Calu3 (cell line): ENCODE results near the gene STAMBP. TPM values are rescaled to one million over a fixed set of nuclear protein-coding genes. Genes with fewer than 3 reads are reported as not detected.
"Not testable (repeated sequence)": the region's sequence is repeated elsewhere in the genome, so short reads cannot be mapped to it uniquely, and the experiment has no call there.

Source experiments
- BruUV-seq: library from RNA; stranded (reverse); fragments of 400-500 nt; replicated peaks from 2 replicates; lab custom pipeline; 2021; lab: Mats Ljungman, UMichigan
- CTCF ChIA-PET: fragments of 300-600 bp; sonication (Branson Sonifier 250); formaldehyde crosslinking; loops from one replicate; lab custom pipeline; 2022; ENCODE audit warnings: antibody characterized with exemption; lab: Charles Lee
- DNase-seq: peaks from one replicate; pipeline ENCODE4 v3.0.0; 2022
- H3K27ac Mint-ChIP-seq: one replicate; pipeline ENCODE4 v1.8.0; 2022; ENCODE audit warnings: mixed read lengths; ENCODE audit not compliant: unreplicated experiment
- H3K27me3 Mint-ChIP-seq: one replicate; pipeline ENCODE4 v1.8.0; 2022; ENCODE audit warnings: mixed read lengths; ENCODE audit not compliant: unreplicated experiment
- H3K36me3 Mint-ChIP-seq: one replicate; pipeline ENCODE4 v1.8.0; 2022; ENCODE audit warnings: mild to moderate bottlenecking, moderate library complexity, mixed read lengths; ENCODE audit not compliant: insufficient read depth, unreplicated experiment
- H3K4me1 Mint-ChIP-seq: one replicate; pipeline ENCODE4 v1.8.0; 2022; ENCODE audit warnings: mild to moderate bottlenecking, low read depth, mixed read lengths; ENCODE audit not compliant: unreplicated experiment
- H3K4me3 Mint-ChIP-seq: one replicate; pipeline ENCODE4 v1.8.0; 2022; ENCODE audit warnings: mild to moderate bottlenecking, low read depth, moderate library complexity, mixed read lengths; ENCODE audit not compliant: unreplicated experiment
- H3K9me3 Mint-ChIP-seq: one replicate; pipeline ENCODE4 v1.8.0; 2022; ENCODE audit warnings: low read depth, mixed read lengths; ENCODE audit not compliant: unreplicated experiment
- intact Hi-C: fragments of 100-400 bp; cut with micrococcal nuclease; formaldehyde crosslinking; loops from one replicate; pipeline ENCODE4 v1.10.0; 2022; ENCODE audit not compliant: unreplicated experiment
- total RNA-seq: library from RNA; stranded (reverse); gene quantifications from 2 replicates; pipeline ENCODE4 v1.2.3, GENCODE V29; 2022
- TF ChIP-seq, protein P1 (sequence below): fragments of 200-600 bp; IDR thresholded peaks from one replicate; pipeline ENCODE4 v1.8.0; 2022; ENCODE audit warnings: antibody characterized with exemption; ENCODE audit not compliant: unreplicated experiment

The STAMBP gene
- total RNA-seq, 1 experiment from 2014 or later, result 51.9 TPM

DNA sequence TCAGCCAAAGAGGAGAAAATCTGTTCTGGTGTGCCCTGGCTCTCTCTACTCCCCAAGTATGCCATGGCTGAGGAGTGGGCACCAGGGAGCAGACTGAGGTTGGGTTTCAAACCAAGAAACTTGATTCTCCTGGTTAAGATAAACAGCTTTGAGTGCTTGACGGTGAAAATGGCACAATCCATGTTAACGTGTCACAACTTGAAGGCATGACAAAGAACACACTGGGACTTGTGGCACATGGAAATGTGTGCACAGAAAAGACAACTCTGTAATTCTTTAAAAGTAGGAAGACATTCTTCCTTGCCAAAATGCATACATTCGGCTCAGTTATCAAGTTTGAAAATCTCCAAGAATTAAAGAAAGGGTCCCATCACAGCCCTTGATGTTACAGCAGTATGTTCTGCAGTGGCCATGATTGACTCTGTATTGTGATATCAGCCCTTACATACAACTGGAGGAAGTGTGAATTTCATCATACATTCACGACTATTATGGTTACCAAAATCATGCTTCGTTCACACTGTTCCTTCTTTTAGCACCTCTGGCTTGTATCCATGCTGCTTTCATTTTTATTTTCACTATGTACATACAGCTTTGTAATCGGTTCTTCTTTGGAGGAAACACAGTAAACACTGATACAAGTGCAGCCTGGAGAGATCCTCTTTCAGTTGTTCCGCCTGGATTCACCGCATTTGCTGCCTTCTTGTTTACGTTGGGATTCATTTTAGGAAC lies 48.5 kb downstream of the STAMBP start:
- DNase-seq, result no peak
- H3K4me3 Mint-ChIP-seq, result no peak overlapping the region
- H3K36me3 Mint-ChIP-seq, result no peaks in the 10 kb centered on the region
- H3K27ac Mint-ChIP-seq, result no peak overlapping the region
- no TSS peak for BruUV-seq
- intact Hi-C loops, result no loop called here
- CTCF ChIA-PET, result no interaction called here
- no peaks in the 10 kb centered on the region for H3K4me1 Mint-ChIP-seq
- H3K27me3 Mint-ChIP-seq, result no peaks in the 10 kb centered on the region
- H3K9me3 Mint-ChIP-seq, result no peaks in the 10 kb centered on the region
- TF ChIP-seq, protein P1, sequence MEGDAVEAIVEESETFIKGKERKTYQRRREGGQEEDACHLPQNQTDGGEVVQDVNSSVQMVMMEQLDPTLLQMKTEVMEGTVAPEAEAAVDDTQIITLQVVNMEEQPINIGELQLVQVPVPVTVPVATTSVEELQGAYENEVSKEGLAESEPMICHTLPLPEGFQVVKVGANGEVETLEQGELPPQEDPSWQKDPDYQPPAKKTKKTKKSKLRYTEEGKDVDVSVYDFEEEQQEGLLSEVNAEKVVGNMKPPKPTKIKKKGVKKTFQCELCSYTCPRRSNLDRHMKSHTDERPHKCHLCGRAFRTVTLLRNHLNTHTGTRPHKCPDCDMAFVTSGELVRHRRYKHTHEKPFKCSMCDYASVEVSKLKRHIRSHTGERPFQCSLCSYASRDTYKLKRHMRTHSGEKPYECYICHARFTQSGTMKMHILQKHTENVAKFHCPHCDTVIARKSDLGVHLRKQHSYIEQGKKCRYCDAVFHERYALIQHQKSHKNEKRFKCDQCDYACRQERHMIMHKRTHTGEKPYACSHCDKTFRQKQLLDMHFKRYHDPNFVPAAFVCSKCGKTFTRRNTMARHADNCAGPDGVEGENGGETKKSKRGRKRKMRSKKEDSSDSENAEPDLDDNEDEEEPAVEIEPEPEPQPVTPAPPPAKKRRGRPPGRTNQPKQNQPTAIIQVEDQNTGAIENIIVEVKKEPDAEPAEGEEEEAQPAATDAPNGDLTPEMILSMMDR, result no peak

DNA sequence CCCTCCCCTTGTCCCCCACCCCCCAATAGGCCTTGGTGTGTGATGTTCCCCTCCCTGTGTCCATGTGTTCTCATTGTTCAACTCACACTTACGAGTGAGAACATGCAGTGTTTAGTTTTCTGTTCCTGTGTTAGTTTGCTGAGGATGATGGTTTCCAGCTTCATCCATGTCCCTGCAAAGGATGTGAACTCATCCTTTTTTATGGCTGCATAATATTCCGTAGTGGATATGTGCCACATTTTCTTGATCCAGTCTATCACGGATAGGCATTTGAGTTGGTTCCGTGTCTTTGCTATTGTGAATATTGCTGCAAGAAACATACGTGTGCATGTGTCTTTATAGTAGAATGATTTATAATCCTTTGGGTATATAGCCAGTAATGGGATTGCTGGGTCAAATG lies 49.2 kb downstream of the STAMBP start:
- H3K27ac Mint-ChIP-seq, intact Hi-C loops, H3K27me3 Mint-ChIP-seq, H3K4me3 Mint-ChIP-seq, H3K4me1 Mint-ChIP-seq, H3K36me3 Mint-ChIP-seq, DNase-seq, H3K9me3 Mint-ChIP-seq, BruUV-seq: not testable (repeated sequence)
- CTCF ChIA-PET, result interaction anchor here (0.7 kb wide), 1 partner anchor 624 kb away, joined by 3 read pairs; no protein-coding TSS in a partner anchor

DNA sequence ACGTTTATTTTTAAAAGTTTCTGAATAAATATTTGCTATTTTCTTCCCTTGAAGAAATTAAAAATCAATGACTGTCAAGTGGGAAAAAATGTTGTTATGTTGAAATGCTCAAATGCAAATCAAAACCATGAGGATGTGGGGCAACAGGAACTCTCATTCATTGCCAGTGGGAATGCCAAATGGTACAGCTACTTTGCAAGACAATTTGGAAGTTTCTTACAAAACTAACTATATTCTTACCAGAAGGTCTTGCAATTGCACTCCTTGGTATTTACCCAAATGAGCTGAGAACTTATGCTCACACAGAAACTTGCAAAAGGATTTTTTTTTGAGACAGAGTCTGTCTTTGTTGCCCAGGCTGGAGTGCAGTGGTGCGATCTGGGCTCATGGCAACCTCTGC lies 56.6 kb downstream of the STAMBP start:
- H3K4me3 Mint-ChIP-seq, result no peak overlapping the region
- H3K4me1 Mint-ChIP-seq, result no peaks in the 10 kb centered on the region
- H3K9me3 Mint-ChIP-seq, result no peaks in the 10 kb centered on the region
- no peaks in the 10 kb centered on the region for H3K27me3 Mint-ChIP-seq
- CTCF ChIA-PET, result no interaction called here
- TF ChIP-seq, protein P1, result no peak
- no peak for DNase-seq
- H3K36me3 Mint-ChIP-seq, result no peaks in the 10 kb centered on the region
- no peak overlapping the region for H3K27ac Mint-ChIP-seq
- intact Hi-C loops, result no loop called here
- BruUV-seq, result no TSS peak

DNA sequence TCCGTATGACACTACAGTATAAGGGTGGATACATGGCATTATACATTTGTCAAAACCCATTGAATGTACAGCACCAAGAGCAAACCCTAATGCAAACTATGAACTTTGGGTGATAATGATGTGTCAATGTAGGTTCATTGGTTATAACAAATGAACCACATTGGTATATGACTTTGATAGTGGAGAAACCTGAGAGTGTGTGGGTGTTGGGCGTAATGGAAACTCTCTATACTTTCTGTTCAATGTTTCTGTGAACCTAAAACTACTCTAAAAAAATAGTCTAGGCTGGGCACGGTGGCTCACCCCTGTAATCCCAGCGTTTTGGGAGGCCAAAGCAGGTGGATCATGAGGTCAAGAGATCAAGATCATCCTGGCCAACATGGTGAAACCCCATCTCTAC lies 57.6 kb downstream of the STAMBP start:
- intact Hi-C loops, result no loop called here
- Mint-ChIP-seq H3K4me3 (no peak overlapping the region), H3K4me1 (no peaks in the 10 kb centered on the region), H3K27me3 (peaks cover 7% of the 10 kb centered on the region), H3K36me3 (no peaks in the 10 kb centered on the region), H3K27ac (no peak overlapping the region), H3K9me3 (no peaks in the 10 kb centered on the region)
- BruUV-seq, result no TSS peak
- CTCF ChIA-PET, result no interaction called here
- DNase-seq, result no peak
- TF ChIP-seq, protein P1, result no peak

DNA sequence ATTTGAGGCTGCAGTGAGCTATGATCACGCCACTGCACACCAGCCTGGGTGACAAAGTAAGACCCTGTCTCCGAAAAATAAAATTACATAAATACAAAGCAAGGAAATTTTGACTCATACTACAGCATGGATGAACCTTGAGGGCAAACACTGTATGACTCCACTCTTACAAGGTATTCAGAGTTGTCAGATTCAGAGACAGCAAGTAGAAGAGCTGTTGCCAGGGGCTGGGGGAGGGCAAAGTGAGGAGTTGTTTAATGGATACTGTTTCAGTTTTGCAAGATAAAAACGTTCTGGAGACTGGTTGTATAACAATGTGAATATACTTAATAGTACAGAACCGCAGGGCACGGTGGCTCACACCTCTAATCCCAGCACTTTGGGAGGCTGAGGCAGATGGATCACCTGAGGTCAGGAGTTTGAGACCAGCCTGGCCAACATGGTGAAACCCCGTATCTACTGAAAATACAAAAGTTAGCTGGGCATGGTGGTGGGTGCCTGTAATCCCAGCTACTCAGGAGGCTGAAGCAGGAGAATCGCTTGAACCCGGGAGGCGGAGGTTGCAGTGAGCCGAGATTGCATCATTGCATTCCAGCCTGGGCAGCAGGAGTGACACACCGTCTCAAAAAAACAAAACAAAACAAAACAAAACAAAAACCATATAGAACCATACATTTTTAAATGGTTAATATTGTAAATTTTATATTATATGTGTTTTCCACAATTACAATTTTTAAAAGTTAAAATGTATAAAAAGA lies 59.0 kb downstream of the STAMBP start:
- CTCF ChIA-PET, BruUV-seq, H3K9me3 Mint-ChIP-seq, H3K4me1 Mint-ChIP-seq, H3K4me3 Mint-ChIP-seq, intact Hi-C loops, H3K36me3 Mint-ChIP-seq, H3K27ac Mint-ChIP-seq, DNase-seq: not testable (repeated sequence)
- H3K27me3 Mint-ChIP-seq, result peaks cover 12% of the 10 kb centered on the region
